LHCN-M2 (cell line): ENCODE results near the gene VRK2. TPM values are rescaled to one million over a fixed set of nuclear protein-coding genes. Genes with fewer than 3 reads are reported as not detected.
"Not testable (repeated sequence)": the region's sequence is repeated elsewhere in the genome, so short reads cannot be mapped to it uniquely, and the experiment has no call there.

ENCODE experiments used
- DNase-seq: peaks from one replicate; pipeline ENCODE4 v3.0.0-alpha.2; 2012; ENCODE audit warnings: low read depth
- total RNA-seq: library from RNA; depleted of rRNA; stranded (reverse); fragments of >200 nt; gene quantifications from 2 replicates; pipeline ENCODE4 v1.2.3, GENCODE V29; 2014

The VRK2 gene
- total RNA-seq, 1 experiment from 2014 or later: 35.0 TPM

DNA sequence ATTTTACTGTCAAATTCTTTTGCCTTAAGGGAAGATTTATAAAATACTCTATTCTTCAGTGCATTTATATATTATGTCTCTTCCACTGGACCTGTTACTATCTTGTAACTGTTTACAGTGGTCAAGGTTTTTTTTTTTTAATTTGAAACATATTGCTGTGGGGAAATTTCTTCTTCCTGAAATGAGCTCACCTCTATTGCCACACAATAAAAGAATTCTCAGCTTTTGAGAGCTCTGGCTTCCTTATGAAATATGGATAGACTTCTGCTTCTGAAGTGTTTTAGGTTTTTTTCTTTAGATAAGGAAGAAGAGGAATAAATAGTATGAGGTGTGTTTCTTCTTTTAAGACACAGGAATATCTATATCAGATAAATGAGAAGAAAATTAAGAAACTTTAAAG, 7.7 kb downstream of the VRK2 start:
- no peak for DNase-seq

DNA sequence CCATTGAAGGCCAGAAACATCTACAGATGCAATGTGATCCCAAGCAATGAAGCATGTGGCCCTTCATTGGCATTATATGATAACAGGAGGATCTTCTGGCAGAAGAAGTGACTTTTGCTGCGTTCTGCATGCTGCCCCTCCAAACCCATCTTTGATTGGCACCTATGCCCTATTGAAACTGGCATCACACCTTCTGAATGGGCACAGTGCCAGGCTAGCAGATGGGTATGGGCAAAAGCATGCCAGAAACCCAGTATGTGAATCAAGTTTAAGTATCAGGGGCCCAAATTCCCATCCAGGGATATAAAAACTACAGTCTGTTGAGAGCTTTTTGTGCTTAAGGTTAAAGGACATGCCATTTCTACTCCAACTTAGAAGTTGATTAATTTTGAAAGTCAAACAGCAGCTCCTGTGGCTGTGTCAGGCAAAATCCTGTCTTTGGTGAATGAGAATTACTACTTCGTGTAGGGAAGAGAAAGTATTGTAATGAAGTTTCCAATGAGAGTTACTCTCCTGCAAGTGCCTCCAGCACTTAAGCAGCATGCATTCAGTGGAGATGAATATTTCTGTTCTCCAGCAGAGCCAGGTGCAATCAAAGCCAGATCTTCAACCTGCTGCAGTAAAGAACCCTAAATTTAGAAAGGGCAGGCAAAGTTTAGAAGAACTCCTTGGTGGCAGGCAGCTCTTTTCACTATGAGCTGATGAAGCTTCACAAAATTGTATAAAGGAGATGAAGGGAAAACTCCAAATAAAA, 8.6 kb downstream of the VRK2 start:
- DNase-seq: no peak

DNA sequence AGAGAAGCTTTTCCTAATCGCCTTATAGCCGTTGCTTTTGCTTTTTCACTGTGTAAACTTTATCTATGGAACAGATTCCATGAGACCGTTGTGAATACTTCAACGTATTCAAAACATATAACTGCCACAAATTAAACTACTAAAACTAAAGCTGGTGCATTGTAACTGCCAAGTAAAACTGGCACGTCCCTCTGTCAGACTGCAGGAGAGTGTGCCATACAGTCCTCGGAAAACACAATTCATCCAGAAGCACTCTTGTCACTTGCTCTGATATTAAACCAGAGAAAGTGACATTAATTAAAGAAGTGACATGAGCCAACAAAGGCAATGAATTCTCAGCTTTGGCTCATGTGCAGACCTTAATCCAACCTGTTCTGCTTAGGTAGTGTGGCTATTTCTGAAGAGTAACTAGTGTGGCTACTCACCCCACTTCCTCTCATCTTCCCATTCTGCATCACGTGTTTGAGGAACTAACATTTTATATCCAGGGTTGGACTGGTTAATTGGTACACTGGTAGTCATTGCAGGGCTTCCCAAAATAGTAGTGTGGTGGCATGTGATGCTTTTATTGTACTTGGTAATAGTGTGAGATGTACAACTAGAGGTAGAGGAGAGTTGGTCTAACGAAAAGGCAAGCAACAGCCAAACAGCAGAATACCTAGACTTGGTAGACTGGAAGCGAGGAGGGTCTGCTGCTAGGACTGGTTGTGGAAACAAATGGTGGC, 9.7 kb downstream of the VRK2 start:
- DNase-seq: no peak

DNA sequence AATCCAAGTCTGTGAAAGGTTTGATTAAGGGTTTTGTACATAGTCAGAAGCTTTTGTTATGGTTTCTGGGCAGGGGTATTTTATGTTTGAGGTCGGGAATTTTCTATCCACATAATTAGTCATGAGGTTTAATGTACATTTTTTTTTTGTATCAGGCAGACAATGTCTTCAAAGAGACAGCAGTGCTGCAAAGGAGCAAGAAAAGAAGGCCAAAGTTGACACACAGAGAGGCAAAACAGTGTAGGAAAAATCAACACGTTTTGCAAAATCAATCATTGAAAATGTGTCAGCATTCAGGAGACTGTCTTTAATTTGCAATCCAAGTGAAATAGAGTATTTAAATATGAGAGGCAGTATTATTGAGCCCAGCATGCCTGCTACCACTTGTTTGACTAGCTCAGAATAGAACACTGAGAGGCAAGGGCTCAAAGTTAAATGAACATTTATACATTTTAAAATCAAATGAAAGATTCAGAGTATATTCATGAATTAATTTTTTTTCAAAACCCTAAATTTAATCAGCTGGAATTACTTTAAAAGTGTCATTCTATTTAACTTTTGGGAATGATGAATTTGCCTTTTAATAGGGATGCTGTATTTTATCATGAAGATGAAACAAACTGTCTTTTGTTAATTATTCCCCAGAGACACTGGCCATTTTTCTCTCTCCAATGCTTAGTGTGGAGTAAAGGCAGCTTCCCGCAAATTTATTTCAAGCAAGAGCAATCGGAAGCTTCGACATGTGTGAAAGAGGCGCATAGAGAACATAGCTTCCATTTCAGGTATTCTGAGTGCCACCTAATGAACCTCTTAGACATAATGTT, 11.3 kb downstream of the VRK2 start:
- DNase-seq: no peak

DNA sequence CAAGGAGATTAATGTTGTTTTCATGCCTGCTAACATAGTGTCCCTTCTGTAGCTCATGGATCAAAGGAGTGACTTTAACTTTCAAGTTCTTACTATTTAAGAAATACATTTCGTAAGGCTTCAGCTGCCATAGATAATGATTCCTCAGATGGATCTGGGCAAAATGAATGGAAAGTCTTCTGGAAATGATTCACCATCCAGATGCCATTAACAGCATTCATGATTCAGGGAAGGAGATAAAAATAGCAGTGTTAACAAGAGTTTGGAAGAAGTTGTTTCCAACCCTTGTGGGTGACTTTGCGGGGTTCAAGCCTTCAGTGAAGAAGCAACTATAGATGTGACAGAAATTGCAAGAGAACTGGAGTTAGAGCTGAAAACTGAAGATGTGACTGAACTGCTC, 17.0 kb downstream of the VRK2 start:
- DNase-seq: peak; percentile 80

DNA sequence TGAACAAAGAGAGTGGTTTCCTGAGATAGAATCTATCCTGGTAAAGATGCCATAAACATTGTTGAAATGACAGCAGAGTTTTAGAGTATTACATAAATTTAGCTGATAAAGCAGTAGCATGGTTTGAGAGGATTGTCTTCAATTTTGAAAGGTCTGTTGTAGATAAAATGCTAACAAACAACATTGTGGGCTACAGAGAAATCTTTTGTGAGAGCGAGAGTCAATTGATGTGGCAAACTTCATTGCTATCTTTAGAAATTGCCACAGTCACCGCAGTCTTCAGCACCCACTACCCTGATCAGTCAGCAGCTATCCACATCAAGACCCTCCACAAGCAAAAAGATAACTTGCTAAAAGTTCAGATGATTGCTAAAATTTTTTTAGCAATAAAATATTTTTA, 17.5 kb downstream of the VRK2 start:
- DNase-seq: no peak

DNA sequence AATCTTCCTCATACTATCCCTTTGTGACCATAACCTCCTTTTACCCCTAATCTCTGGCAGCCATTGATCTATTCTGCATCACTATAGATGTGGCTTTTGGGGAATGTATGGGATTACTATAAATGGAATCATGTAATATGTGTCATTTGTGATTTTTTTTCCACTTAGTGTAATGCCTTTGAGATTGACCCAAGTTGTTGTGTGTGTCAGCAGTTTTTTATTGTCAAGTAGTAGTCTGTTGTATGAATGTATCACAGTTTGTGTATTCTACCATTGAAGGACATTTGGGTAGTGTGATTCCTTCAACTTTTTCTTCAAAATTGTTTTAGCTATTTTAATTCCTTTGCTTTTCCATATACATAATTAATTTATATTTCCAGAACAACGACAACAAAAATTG, 18.6 kb downstream of the VRK2 start:
- DNase-seq: no peak

DNA sequence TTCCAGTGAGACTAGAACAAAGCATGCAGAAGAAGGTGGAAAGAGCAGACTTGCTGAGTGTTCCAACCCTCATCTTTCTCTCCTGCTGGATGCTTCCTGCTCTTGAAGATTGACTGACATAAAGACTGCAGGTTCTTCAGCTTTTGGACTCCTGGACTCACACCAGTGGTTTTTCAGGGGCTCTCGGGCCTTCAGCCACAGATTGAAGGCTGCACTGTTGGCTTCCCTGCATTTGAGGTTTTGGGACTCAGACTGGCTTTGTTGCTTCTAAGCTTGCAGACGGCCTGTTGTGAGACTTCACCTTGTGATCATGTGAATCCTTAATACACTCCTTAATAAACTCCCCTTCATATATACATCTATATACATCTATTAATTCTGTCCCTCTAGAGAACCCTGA, 20.4 kb downstream of the VRK2 start:
- no peak for DNase-seq

DNA sequence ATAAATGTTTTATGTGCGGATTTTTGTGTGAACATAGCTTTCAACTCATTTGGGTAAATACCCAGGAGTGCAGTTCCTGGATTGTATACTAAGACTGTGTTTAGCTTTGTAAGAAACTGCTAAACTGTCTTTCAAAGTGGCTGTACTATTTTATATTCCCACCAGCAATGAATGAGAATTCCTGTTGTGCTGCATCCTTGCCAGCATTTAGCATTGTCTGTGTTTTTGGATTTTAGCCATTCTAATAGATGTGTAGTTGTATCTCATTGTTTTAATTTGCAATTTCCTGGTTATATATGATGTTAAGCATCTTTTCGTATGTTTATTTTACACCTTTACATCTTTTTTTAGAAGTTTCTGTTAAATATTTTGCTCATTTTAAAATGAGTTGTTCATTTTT, 24.2 kb downstream of the VRK2 start:
- DNase-seq: no peak

DNA sequence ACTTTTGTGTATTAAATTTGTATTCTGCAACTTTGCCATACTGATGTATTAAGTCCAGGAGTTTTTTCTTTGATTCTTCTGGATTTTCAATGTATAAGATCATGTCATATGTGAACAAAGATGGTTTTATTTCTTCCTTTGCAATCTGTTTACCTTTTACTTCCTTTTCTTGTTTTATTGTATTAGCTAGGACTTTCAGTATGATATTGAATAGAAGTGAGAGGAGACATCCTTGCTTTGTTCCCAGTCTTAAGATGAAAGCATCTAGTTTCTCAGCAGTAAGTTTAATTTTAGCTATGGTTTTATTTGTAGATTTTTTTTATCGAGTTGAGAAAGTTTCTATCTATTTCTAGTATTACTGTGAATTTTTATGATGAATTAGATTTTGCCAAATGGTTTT, 25.5 kb downstream of the VRK2 start:
- no peak for DNase-seq

DNA sequence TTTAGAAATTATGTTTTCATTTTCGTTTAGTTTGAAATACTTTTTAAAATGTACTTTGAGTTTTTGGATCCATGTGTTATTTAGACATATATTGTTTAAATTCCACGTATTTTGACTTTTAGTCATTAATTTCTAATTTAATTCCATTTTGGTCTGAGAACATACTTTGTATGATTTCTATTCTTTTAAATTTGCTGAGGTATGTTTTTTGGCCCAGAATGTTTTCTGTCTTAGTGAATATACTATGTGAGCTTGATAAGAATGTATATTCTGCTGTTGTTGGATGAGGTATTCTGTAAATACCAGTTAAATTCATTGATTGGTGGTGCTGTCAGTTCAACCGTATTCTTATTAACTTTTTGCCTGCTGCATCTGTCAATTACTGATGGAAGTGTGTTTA, 26.4 kb downstream of the VRK2 start:
- no peak for DNase-seq

DNA sequence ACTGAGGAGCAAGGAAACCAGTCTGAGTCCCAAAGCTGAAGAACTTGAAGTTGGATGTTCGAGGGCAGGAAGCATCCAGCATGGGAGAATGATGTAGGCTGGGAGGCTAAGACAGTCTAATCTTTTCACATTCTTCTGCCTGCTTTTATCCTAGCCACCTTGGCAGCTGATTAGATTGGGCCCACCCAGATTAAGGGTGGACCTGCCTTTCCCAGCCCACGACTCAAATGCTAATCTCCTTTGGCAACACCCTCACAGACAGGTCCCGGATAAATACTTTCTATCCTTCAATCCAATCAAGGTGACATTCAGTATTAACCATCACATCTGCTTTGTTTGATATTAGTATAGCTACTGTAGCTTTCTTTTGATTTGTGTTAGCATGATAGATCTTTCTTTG, 27.1 kb downstream of the VRK2 start:
- DNase-seq: no peak

DNA sequence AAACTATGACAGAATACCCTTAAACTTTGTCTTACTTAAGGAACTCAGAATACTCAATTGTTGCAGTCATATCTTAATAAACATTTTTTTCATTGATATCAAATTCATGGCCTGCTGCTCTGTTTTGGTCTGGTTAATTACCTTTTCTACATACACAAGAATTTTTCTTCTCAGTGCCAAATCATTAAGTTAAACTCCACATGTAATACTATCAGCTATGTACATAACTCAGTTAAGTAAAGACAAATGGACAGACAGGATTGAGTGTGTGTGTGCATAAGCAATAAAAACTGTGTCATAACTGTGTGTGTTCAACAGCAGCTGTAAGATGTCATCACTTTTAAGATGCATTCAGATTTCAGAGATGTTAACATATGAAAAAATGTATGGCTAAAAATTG, 34.4 kb downstream of the VRK2 start:
- DNase-seq: no peak

DNA sequence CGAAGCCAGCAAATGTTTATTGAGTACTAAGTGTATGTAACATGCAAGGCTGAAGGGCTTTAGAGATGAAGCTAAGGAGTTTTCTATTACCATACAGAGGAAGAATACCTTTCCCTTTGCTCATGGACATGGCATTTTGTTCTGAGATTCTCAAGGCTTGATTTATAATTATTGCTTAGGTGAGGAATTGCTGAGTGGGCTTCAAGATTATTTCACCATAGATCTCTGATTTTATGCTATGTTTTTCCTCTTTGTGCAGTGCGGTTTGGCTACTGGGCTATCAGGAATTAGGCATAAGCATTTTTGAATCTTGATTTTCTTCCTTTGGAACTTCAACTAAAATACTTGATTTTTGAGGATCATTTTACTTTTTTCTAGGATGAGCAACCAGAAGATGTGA, 42.5 kb downstream of the VRK2 start:
- no peak for DNase-seq

DNA sequence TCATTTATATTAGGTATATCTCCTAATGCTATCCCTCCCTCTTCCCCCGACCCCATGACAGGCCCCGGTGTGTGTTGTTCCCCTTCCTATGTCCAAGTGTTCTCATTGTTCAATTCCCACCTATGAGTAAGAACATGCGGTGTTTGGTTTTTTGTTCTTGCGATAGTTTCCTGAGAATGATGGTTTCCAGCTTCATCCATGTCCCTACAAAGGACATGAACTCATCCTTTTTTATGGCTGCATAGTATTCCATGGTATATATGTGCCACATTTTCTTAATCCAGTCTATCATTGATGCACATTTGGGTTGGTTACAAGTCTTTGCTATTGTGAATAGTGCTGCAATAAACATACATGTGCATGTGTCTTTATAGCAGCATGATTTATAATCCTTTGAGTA, 46.2 kb downstream of the VRK2 start:
- DNase-seq: not testable (repeated sequence)

DNA sequence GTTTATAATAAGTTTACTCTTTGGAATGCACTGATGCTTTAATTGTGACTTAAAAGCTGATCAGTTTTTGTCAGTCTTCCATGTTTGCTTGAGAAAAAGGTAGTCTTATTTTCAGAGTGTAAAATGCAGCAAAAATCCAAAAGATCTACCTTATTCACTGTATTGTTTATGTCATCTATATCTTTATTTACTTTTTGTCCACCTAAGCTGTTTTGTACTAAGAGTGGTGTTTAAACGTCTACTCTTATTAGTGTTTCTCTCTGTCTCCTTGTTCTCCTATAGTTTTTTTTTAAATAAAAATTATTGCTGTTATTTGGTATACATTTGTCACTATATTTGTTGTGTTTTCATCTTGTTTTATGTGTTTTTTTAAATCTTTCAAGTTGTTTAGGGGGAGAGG, 50.4 kb downstream of the VRK2 start:
- DNase-seq: no peak

DNA sequence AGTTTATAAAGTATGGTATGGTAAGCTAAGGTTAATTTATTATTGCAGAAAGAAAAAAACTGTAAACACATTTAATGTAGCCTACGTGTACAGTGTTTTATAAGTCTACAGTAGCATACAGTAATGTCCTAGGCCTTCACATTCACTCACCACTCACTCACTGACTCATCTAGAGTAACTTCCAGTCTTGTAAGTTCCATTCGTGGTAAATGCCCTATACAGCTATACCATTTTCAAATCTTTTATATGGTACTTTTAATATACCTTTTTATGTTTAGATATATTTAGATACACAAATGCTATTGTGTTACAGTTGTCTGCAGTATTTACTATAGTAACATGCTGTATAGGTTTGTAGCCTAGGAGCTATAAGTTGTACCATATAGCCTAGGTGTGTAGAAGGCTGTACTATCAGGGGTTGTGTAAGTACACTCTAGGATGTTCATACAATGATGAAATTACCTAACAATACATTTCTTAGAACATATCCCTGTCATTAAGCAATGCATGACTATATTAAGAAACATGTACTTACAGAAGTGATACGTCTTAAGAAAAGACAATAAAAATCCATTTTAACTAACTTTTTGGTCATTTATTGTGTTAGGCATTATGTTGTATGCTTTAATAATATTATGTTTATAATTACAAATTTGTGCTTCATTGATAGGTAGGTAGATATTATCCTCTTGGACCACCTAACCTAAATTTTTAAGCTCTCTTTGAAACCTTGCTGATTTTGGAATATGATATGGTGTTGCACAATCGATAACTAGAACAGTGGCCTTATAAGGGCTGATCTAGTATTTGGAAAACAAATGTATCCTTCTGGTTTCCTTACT, 51.9 kb downstream of the VRK2 start:
- DNase-seq: peak; percentile 42

DNA sequence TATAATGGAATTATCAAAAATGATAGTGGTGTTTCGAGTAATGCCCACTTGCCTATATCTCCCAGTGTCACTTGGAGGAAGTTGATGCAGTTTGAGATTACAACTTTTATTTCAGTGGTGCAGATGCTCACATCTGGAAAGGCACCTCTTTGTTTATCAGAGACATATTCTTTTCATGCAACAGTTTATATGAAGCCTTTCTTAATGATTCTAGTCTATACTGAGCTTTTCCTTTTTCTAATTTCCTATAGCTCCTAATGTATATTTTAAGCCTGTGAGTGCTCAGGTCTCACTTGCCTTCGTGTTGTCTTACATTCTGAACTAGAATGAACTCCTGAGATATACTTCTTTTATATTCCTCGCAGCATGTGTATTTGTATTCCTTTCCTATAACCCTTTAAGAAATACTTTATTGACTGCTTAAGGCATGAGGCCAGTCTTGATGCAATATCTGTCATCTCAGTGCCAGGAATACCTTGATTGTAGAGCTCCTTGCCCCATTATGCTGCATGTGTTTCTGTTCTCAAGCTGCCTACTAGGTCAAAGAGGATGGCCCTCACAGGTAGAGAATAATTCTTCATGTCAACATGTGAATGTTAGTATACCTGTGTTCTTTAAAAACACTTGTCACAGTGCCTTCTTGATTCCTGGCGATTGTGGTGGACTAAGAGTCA, 52.6 kb downstream of the VRK2 start:
- DNase-seq: no peak

DNA sequence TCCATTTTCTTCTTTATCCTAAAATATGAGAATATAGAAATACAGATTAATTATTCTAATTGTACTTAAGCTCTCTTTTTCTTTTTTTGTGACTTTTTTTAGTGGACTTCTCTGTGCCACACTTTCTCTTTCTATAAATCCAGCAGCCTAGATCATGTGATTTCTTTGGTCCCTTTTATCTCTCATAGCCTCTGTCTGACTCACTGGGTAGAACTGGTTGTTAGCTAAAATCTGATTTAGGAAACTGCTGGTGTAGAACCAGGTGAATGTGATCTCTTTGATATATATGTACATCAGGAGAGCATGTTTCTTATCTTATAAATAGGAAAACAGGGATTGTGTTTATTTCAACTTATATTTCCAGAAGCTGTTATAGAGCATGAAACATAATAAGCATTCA, 54.9 kb downstream of the VRK2 start:
- no peak for DNase-seq

DNA sequence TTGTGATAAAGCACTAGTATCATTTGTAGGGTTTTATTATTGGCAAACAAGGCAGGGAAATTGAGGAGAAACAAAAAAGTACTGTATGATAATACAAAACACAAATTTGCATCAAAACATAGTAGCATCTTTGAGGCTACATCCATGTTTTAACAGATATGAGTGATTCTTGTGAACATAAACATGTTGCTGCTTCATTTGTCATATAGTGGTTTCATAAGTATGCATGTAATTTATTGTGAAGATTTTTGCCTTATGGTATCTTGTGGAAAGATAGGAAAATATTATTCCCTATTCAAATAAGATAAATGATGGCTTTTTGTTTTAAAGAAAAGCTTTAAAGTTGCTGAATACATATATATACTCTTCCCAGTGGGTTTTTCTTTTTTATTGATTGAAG, 60.3 kb downstream of the VRK2 start:
- no peak for DNase-seq
